ENCODE data around the gene FBXL17. TPM values are rescaled to one million over a fixed set of nuclear protein-coding genes. Genes with fewer than 3 reads are reported as not detected.

The FBXL17 gene
- total RNA-seq, 2 donors from 2014 or later: 24.8 to 58.2 TPM

GRCh38 chr5:108312258-108312657 lies 69.6 kb downstream of the FBXL17 start:
- H3K27ac ChIP-seq: no peak overlapping the region
- no peak for ATAC-seq (ENCODE audit: insufficient number of reproducible peaks, low FRiP score, low read depth)

GRCh38 chr5:108311682-108312081 lies 70.2 kb downstream of the FBXL17 start:
- Histone ChIP-seq H3K27me3 (replicated peaks; ENCODE audit: insufficient read depth) (no peaks in the 10 kb centered on the region), H3K4me3 (no peak overlapping the region), H3K27ac (no peak overlapping the region), H3K36me3 (no peaks in the 10 kb centered on the region), H3K4me1 (ENCODE audit: control insufficient read depth in 1 of 2, low read depth in 2 of 2) (no peaks in the 10 kb centered on the region), H3K9me3 (no peaks in the 10 kb centered on the region)
- DNase-seq (ENCODE audit: low spot score) (no peak), ATAC-seq (ENCODE audit: insufficient number of reproducible peaks, low FRiP score, low read depth) (no peak)
- TF ChIP-seq, protein P1, sequence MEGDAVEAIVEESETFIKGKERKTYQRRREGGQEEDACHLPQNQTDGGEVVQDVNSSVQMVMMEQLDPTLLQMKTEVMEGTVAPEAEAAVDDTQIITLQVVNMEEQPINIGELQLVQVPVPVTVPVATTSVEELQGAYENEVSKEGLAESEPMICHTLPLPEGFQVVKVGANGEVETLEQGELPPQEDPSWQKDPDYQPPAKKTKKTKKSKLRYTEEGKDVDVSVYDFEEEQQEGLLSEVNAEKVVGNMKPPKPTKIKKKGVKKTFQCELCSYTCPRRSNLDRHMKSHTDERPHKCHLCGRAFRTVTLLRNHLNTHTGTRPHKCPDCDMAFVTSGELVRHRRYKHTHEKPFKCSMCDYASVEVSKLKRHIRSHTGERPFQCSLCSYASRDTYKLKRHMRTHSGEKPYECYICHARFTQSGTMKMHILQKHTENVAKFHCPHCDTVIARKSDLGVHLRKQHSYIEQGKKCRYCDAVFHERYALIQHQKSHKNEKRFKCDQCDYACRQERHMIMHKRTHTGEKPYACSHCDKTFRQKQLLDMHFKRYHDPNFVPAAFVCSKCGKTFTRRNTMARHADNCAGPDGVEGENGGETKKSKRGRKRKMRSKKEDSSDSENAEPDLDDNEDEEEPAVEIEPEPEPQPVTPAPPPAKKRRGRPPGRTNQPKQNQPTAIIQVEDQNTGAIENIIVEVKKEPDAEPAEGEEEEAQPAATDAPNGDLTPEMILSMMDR (IDR thresholded peaks at IDR 0.05): no peak

More at GRCh38 chr5:108312258-108312657, 69.6 kb downstream of the FBXL17 start:
- Histone ChIP-seq H3K36me3 (no peaks in the 10 kb centered on the region), H3K9me3 (no peaks in the 10 kb centered on the region), H3K27me3 (replicated peaks; ENCODE audit: insufficient read depth) (no peaks in the 10 kb centered on the region), H3K4me1 (ENCODE audit: control insufficient read depth in 1 of 2, low read depth in 2 of 2) (no peaks in the 10 kb centered on the region), H3K4me3 (no peak overlapping the region)
- DNase-seq (ENCODE audit: low spot score): no peak
- TF ChIP-seq, protein P1 (IDR thresholded peaks at IDR 0.05): no peak

DNA sequence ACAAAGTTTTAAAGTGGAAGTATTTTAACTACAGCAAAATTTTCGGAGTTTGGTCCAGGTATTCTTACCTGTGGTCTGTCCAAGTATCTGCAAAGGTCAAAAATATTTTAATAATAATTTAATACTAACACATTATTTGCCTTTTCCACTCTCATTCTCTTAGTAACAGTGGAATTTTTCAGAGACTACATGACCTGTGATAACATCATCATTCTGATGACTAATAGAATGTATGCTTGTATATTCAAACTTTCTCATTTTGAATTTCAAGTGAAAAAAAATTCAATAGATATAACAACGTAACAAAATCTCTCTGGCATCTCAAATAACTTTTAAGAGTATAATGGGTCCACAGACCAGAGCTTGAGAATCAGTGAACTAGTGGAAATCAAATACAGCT lies 78.3 kb downstream of the FBXL17 start:
- ATAC-seq (ENCODE audit: insufficient number of reproducible peaks, low FRiP score, low read depth) (no peak), DNase-seq (ENCODE audit: low spot score) (no peak)
- Histone ChIP-seq H3K27ac (no peak overlapping the region), H3K27me3 (replicated peaks; ENCODE audit: insufficient read depth) (no peaks in the 10 kb centered on the region), H3K9me3 (no peaks in the 10 kb centered on the region), H3K4me1 (ENCODE audit: control insufficient read depth in 1 of 2, low read depth in 2 of 2) (no peaks in the 10 kb centered on the region), H3K4me3 (no peak overlapping the region), H3K36me3 (no peaks in the 10 kb centered on the region)
- TF ChIP-seq, protein P1 (IDR thresholded peaks at IDR 0.05): no peak

GRCh38 chr5:108303086-108303485 lies 78.8 kb downstream of the FBXL17 start:
- Histone ChIP-seq H3K4me1 (ENCODE audit: control insufficient read depth in 1 of 2, low read depth in 2 of 2) (no peaks in the 10 kb centered on the region), H3K36me3 (no peaks in the 10 kb centered on the region), H3K27me3 (replicated peaks; ENCODE audit: insufficient read depth) (no peaks in the 10 kb centered on the region), H3K9me3 (no peaks in the 10 kb centered on the region), H3K4me3 (no peak overlapping the region), H3K27ac (no peak overlapping the region)
- no peak for ATAC-seq (ENCODE audit: insufficient number of reproducible peaks, low FRiP score, low read depth)
- no peak for DNase-seq (ENCODE audit: low spot score)
- TF ChIP-seq, protein P1 (IDR thresholded peaks at IDR 0.05): no peak

- no peaks in the 10 kb centered on the region for H3K9me3 ChIP-seq
- TF ChIP-seq, protein P1 (IDR thresholded peaks at IDR 0.05): no peak
- no peak overlapping the region for H3K27ac ChIP-seq
- H3K27me3 ChIP-seq (replicated peaks; ENCODE audit: insufficient read depth): no peaks in the 10 kb centered on the region
- DNase-seq (ENCODE audit: low spot score): no peak
- H3K36me3 ChIP-seq: no peaks in the 10 kb centered on the region
- ATAC-seq (ENCODE audit: insufficient number of reproducible peaks, low FRiP score, low read depth): no peak
- peaks cover 0 to 3% of the 10 kb centered on the region in 2 donors for H3K4me1 ChIP-seq (ENCODE audit: control insufficient read depth in 1 of 2, low read depth in 2 of 2)
- no peak overlapping the region for H3K4me3 ChIP-seq
Observed at GRCh38 chr5:108297042-108297601, 84.8 kb downstream of the FBXL17 start.
